SKM-1 treated with dmso at 0.1 percent for 144 hours (cell line): ENCODE measurements around the gene RASGEF1B.
A peak's percentile ranks its signal among the peaks of the same experiment; 100 is the strongest.

Experiments
- DNase-seq: peaks from one replicate; lab custom pipeline; 2025; ENCODE audit not compliant: unreplicated experiment; lab: John Stamatoyannopoulos, UW

Gene RASGEF1B

DNA sequence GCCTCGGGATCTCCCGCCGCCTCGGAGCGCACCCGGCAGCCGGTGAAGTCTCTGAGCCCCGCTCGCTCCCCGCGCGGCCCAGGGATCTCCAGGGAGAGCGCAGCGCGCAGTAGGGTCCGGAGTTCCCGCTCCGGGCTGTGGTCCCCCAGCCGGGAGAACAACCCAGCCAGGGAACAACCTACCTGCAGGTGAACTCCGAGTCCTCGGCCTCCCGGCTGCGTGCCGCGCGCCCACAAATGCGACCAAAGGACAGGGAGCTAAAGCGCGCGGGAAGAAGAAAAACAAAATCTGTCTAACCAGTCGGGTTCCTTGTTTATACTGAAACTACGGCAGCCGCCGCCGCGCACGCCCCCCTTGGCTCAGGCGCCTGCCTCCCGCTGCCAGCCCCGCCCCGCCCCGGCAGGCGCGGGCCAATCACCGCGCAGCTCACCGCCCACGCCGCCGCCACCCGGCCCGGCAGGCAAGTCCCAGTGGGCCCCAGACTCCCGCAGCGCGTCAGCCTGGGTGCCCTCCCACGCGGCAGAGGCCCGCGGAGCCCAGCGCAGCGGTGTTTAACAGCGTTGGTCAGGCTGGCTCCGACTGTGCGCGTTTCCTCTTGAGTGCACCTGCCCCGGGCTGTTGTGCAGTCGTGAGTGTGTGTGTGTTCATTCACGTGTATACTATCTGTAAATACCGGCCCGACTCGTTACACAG, at the start of gene RASGEF1B:
Gene RASGEF1B (minus strand): TSS at position 320 of the 693 bp plus-strand sequence. CDS start 12,399 bp downstream, outside the sequence.
- DNase-seq, result peak; percentile 70

DNA sequence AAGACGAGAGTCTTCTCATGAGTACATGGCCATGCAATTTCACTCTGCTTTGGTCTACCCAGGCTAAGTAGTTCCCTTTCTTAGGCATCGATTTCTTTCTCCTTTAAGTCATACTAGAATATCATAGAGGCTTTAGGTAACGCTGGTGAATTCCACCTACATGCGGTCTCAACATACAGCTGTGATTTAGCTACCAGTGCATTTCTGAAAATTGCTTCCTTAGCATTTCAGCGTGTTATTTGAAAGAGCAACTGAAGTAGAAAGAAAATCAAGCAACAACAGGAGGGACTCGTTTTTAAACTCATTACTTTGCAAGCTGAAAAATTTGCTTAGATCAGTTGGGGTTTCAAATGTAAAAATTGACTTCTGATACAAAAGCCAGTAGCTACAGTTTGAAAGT, 48.1 kb upstream of the RASGEF1B start:
- no peak for DNase-seq

DNA sequence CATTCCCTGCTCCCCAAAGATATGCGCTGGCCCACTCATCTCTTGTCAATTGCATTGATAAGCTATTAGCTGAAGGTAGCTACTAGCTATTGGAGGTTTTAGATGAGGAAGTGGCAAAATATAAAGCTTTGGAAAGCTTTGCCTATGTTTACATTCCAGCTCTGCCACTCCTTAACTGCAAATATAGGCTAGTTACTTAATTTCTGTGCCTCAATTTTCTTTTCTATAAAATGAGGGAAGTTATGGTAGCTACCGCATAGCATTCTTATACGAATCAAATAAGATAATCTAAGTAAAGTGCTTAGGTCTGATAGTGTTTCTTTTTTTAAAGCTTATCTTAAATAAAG, 47.7 kb upstream of the RASGEF1B start:
- DNase-seq, result no peak

DNA sequence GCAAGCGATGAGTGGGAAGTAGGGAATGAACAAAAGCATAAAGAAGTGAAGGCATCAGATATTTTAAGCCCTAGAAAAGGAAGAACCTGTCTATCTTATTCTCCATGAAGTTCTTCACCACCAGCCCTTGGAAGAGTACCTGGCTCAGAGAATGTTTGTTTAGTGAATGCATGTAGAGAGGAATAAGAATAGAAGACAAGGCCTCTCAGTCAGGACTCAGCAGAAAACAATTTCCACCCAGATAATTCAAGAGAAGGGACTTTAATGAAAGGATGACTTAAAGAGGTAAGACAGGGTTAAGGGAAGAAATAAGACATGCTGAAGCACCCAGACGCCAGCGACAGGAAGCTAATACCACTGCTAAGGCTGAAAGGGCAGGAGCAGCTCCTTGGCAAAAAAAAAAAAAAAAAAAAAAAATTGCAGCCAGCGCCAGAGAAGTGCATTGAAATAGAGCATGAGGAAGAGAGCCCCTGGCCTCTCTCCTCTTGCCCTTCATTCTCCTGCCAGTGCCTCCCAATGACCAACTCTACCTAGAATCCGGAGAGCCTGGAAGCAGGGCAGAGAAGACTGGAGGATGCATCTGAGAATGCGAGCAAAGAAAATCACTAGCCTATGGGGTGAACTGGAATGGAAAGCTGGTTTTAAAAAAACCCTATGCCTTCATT, 47.2 kb upstream of the RASGEF1B start:
- DNase-seq, result no peak

DNA sequence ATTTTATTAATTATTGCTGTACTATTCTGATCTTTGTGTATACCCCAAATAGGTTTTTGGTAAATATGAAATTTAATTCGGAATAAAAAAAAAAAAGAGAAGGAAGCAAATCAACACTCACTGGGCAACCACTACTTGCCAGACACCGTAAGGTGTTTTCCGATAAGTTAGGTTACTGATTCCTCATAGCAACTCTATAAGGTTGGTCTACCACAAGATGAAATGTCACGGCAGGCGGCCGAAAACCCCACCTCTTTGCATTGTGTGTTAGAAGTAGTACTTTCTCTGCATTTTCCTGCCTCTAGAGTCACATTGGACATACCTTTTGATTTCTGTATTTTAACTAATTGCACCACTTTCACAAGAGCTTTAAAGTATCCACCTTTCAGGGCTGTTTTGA, 44.5 kb upstream of the RASGEF1B start:
- DNase-seq, result no peak

DNA sequence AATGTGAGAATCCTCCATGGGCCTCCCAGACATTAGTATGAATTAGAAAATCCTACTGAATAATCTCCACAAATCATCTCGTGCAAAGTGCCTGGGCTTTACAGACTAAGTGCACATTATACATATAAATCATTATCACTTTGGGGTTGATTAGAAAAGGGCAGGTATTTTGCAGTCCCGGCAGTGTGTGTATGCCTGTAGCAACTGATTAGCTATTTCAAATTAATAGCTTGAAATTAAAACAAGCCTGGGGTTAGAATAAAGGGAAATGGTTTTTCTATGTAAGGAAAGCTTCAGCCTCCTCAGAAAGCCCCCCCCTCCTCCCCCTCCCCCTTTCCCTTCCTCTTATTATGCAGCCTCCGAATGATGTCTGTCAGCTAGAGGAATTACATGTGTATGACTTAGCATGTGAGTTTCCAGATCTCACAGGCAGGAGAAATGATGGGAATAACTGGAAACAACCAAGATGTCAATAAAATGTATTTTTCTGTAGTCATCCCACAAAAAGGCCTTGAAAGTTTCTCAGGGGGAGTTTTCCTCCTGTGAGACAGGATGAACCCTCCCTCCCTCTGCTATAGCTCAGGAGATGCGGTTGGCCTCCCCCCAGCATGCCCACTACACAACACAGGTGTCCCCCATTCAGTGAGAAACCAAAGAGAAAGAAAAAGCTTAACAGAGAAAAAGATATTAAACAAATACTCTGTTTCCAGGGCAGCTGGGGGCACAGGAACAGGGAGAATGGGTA, 41.2 kb upstream of the RASGEF1B start:
- no peak for DNase-seq

DNA sequence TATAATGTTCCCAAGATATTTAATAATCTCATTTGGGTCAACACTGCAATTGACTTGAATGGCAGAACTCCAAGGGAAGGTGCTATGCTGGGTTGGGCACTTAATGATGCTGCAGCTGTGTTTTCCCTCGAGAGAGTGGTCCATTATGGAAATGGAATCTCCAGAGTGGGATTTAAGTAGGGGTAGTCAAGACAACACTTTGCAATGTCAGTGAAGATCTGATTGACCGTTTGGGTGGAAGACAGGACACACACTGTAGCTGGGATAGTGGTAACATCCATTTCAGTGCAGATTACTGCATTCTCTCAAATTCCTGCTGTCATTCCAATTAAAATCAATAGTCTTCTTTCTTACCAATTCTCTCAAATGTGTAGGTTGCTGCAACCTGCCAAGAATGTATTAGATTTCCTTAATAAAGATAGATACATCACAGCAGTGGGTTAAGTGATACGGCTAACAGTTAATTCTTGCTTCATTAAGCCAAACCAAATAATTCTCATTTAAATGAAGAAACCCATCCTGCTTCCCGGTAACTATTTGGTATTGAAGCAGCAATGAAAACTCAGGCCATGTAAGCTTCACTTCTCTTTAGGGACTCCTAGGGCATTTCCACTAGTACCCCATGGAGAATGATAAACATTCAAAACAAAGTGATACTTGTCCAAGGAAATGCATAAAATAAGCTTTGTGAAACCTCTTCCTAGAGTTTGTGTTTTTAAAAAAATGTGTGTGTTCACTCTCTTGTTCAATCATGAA, 40.5 kb upstream of the RASGEF1B start:
- no peak for DNase-seq

DNA sequence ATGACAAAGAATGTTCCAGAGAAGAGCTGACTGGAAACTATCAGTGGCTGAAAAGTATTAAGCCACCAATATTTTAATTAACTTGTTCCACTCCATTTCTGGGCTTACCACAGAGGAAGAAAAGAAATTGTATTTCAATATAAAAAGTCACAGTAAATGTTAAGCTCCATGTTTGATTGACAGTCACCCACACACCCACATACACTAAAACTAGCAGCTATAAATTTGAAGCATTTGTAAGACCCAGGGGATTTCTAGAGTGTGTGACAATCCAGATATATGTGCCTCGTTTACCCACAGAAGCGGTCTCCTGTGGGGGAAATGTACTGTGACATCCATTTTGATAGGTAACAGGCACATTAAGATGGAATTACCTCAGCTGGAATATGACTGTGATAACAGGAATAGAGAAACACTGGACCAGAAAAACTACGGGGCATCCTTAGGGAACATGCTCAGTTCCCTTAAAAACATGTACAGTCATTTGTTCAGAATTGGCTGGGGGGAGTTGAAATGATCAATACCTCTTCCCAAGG, 39.0 kb upstream of the RASGEF1B start:
- DNase-seq, result no peak

DNA sequence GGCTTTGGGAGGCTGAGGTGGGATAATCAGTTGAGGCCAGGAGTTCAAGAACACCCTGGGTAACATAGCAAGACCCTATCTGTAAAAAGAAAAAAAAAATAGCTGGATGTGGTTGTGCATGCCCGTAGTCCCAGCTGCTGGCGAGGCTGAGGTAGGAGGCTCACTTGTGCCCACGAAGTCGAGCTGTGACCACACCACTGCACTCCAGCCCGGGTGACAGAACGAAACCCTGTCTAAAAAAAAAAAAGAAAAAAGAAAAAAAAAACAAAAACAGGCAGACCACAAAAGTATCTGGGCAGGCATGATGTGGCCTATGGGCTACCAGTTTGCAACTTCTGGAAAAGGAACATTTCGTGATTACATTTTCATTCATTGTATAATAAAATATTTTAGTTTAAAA, 38.1 kb upstream of the RASGEF1B start:
- DNase-seq, result no peak

DNA sequence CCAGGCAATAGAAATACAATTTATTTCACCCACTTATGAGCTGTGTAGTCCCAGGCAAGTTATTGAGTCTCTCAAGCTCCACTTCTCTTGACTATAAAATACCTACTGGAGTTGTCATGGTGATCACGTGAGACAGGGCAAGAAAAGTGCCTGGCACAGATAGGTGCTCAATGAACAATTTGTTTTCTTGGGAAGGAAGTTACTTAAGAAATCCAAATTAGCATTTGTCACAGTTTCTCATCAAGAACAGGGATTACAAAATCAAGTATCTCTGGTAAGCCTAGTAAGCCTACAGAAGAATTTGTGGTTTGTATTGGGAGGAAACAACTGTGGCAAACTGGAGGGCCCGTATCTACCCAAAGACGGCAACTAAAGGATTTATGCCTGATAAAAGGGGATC, 37.5 kb upstream of the RASGEF1B start:
- peak; percentile 44 for DNase-seq

DNA sequence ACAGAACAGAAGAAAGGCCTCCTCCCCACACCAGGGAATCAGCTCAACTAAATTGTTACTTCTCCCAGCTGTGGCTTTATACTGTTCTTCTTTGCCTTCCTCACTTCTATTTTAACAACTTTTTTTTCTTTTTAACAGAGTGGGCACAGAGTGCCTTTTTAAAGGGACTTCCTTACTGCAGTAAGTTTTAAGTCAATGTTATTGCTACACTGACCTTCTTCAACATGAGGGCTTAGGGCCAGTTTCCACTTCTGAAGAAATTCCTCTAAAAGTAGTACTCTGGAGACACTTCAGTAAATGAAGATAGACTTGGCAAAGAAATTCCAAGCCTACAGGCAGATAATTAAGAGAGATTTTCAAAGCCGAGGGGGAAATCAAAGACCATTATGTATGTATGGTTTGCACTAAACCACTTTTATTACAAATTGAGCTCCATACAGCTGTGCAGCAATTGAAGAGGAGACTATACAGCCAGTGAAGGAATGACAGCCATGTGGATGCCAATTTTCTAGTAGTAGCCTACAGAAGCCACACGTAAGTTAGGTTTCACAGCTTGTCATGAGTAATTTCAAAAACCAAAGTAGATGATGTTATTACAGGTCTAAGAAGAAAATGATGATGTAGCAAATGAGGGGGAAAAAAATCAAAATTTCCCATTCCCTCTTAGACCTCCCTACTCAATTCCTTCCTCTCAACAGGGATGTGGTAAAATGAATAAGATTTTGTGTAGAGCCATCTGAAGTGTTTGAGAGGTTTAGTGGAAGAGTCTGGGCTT, 36.9 kb upstream of the RASGEF1B start:
- DNase-seq, result no peak

DNA sequence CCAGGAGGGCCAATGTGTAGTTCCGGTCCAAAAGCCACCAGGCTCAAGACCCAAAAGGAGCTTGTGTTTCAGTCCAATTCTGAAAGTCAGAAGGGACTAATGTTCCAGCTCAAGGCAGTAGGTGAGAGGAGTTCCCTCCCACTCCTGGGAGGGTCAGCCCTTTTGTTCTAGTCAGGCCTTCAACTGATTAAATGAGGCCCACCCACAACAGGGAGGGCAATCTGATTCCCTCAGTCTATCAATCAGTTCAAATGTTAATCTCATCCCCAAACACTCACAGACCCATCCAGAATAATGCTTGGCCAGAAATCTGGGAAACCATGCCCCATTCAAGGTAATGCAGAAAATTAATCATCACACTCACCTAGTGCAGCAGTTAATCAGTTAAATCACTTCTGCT, 35.8 kb upstream of the RASGEF1B start:
- DNase-seq, result no peak

DNA sequence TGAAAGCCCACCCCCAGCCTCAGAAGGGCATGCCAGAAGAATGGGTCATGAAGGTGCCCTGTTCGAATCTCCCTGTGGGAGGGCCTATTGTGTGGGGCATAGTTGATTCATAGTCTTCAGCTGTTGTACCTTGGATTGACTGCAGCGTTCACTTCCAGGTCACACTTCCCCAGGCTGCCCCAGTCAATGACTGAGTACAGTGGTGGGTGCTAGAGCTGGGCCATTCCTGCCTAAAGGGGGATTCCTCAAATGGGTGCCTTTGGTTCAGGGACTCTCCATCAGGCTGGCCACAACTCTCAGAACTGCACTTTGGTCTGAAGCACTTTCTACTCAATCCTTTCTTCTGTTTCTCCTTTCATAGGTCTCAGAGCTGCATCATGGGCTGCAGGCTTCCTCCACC, 35.0 kb upstream of the RASGEF1B start:
- DNase-seq, result no peak

DNA sequence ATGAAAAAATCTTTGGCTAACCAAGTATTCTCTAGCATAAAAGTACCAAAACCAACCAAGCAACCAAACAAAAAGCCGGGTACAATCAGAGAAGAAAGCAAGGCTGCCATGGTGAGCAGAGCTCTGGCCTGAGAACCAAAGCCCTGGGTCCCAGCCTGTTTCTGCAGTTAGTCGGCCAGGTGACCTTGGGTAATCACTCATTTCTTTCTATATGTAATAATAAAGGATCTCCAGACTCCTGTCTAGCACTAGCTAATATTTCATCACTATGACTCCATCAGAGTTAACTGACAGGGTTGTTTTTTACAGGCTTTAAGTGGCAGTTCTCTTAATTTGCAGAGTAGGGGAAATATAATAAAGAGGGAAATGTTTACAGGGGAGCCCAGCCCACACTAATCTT, 34.0 kb upstream of the RASGEF1B start:
- DNase-seq, result no peak

DNA sequence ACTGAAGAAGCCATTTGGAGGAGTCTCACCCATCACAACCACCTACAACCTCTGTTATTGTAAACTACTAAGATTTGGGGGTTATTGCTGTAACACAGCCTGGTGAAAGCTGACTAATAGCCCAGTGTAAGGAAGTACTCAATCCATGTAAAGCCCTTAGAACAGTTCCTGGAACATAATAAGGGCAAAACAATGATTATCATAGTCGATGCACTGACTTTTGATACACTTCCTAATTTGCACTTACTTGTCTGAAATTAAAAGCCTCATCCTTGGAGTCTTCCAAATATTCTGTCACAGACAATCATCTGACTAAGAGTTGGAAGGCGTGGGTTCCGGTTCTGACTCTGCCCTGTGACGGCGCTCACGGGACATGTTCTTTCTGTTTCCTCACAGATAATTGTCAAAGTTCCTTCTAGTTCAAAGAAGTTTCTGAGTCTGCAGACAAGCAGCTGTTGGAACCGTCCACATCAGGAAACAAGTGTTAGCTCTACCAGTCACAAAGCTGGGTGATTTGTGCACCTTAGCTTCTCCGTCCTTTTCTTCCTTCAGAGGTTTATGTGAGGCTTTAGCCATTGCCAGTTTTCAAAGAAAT, 33.4 kb upstream of the RASGEF1B start:
- no peak for DNase-seq

DNA sequence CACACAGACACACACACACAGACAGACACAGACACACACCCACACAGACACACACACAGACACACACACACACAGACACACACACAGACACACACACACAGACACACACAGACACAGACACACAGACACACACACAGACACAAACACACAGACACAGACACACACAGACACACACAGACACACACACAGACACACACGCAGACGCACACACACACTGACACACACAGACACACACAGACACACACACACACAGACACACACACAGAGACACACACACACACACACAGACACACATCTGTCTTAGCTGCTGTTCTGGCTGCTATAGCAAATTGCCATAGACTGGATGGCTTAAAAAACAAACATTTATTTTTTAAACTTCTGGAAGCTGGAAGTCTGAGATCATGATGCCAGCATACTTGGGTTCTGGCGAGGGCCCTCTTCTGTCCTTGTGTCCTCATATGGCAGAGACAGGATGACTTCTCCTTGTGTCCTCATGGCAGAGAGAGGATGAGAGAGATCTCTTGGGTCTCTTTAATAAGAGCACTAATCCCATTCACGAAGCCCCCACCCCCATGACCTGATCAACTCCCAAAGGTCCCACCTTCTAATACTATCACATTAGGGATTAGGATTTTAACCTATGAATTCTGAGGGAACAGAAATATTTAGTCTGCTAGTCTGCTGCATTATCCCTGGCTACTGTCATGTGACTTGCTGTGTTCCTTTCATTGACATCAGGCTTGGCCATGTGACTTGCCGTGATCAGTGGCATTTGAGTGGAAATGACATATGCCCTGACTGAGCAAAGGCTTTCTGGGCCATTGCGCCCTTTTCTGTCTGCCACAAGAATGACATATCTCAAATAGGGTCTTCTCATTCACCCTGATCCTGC, 32.7 kb upstream of the RASGEF1B start:
- DNase-seq, result no peak

DNA sequence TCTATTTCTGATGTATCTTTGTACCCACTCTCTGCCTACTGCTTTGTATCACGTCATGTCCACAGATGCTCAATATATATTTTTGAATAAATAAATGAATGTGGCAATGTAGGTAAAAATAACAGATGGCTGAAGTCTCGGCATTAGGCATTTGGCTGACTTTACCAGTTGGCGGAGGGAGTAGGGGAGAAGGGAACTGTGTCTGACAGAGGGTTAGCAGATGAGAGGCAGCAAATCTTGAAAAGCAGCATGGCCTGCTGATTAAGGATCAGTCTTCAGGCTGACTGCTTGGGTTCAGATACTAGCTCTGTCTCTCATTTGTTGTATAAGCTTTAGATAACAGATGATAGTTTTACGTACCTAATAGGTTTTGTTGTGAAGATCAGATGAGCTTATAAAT, 31.9 kb upstream of the RASGEF1B start:
- DNase-seq, result no peak

DNA sequence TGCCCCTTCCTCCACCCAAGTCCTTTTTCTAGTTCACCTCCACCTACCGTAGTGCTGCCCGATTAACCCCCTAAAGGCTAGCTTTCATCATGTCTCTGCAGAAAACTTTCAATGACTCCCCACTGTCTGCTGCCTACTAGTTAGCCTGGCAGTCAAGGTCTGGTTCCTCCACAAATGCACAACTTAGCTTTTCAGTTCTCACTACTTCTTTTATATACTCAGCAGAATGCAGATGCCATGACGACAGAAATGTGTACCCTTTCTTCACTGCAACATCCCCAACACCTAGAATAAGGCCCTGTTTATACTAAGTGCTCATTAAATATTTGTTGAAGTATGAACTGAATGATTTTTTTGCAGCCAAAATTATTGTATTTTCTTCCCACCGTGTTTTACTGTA, 30.9 kb upstream of the RASGEF1B start:
- DNase-seq, result no peak

DNA sequence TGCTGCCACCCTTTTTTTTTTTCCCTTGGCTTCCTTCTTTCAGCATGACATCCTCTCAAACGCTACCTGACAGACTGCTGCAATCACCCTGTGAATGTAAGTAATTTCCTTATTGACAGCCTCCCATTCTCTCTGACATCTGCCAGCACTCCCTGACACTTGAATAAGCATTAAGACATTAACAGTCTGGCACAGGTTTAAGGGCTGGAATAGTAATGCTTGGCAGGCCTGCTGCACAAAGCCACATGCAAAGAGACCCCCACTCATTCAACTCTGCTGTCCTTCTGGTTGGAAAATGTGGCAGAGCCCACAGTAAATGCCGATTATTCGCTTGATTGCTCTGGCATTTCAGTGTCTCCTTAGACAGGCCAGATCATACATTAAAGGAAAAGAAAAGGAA, 28.1 kb upstream of the RASGEF1B start:
- DNase-seq, result no peak
